A549 (cell line): ENCODE measurements around the gene PARD3B. TPM values are rescaled to one million over a fixed set of nuclear protein-coding genes. Genes with fewer than 3 reads are reported as not detected.

ENCODE experiments used
- ATAC-seq, 2 experiments: fragments of 200-7000 bp in 1 of 2; fragments of >200 bp in 1 of 2; cut with Nextera tagmentation in 1 of 2; cut with Tn5 transposase in 1 of 2; 3 replicates each; pipeline versions ENCODE4 v1.8.0 to v1.9.1; 2018 to 2020; ENCODE audit warnings: mild to moderate bottlenecking in 1 of 2, moderate library complexity in 1 of 2
- CTCF ChIA-PET: fragments of 300-600 bp; sonication (Branson Sonifier 250); formaldehyde crosslinking; extraction: SDS; loops from one replicate; lab custom pipeline; 2021; ENCODE audit warnings: antibody characterized with exemption, inconsistent platforms; lab: Yijun Ruan, JAX
- POLR2A ChIA-PET: fragments of 350-600 bp; formaldehyde crosslinking; extraction: SDS; loops from one replicate; lab custom pipeline; 2021; ENCODE audit warnings: antibody characterized with exemption, inconsistent platforms; lab: Yijun Ruan, JAX
- DNase-seq, 2 experiments: peaks; one replicate each; pipeline versions ENCODE4 v3.0.0 to v3.0.0-alpha.2; 2011 to 2016; ENCODE audit warnings: low read depth in 1 of 2, low spot score in 1 of 2
- FAIRE-seq: peaks from 2 replicates; lab custom pipeline; 2011; peaks lifted over from hg19 to GRCh38; lab: Jason Lieb, UNC
- H3K27ac ChIP-seq, 2 experiments: fragments of >200 bp; sonication (Bioruptor Twin); formaldehyde crosslinking; 3 replicates each; pipeline ENCODE4 v1.5.1; 2016 to 2017
- H3K4me1 ChIP-seq: fragments of >200 bp; sonication (Bioruptor Twin); formaldehyde crosslinking; 3 replicates; pipeline ENCODE4 v1.6.1; 2016
- H3K4me2 ChIP-seq: fragments of >200 bp; sonication (Bioruptor Twin); formaldehyde crosslinking; 3 replicates; pipeline ENCODE4 v1.6.1; 2016
- H3K4me3 ChIP-seq: fragments of >200 bp; sonication (Bioruptor Twin); formaldehyde crosslinking; 3 replicates; pipeline ENCODE4 v1.5.1; 2016
- H3K9me3 ChIP-seq: fragments of >200 bp; sonication (Bioruptor Twin); formaldehyde crosslinking; 3 replicates; pipeline ENCODE4 v1.6.1; 2016
- ATOH8 ChIP-seq: fragments of 250-450 bp; sonication (Bioruptor Pico); IDR thresholded peaks from 2 replicates; pipeline ENCODE4 v1.5.0; 2020; ENCODE audit warnings: low read depth, mild to moderate bottlenecking, moderate library complexity
- BCL3 ChIP-seq: fragments of >200 bp; sonication (Bioruptor Twin); formaldehyde crosslinking; IDR thresholded peaks from 3 replicates; pipeline ENCODE4 v1.6.1; 2016
- CBX2 ChIP-seq: fragments of 200-600 bp; sonication (generic); IDR thresholded peaks from 2 replicates; pipeline ENCODE4 v1.6.1; 2016; ENCODE audit warnings: low read depth, mild to moderate bottlenecking, borderline replicate concordance
- CBX8 ChIP-seq: fragments of 200-600 bp; sonication (generic); IDR thresholded peaks from 2 replicates; pipeline ENCODE4 v1.6.1; 2016
- CHD2 ChIP-seq: fragments of 150-350 bp; IDR thresholded peaks from 2 replicates; pipeline ENCODE4 v1.6.1; 2014; ENCODE audit warnings: low read length; ENCODE audit not compliant: partially characterized antibody
- EHMT2 ChIP-seq: fragments of 200-600 bp; sonication (generic); IDR thresholded peaks from 2 replicates; pipeline ENCODE4 v1.6.1; 2016; ENCODE audit warnings: antibody characterized with exemption, low read depth, mild to moderate bottlenecking, moderate library complexity
- FOSB ChIP-seq: fragments of 250-450 bp; sonication (Bioruptor Pico); IDR thresholded peaks from 2 replicates; pipeline ENCODE4 v1.5.0; 2020; ENCODE audit warnings: mild to moderate bottlenecking, moderate library complexity
- HDAC2 ChIP-seq: fragments of 200-600 bp; sonication (generic); IDR thresholded peaks from 2 replicates; pipeline ENCODE4 v1.6.1; 2016
- HOXB13 ChIP-seq: fragments of 250-450 bp; sonication (Bioruptor Pico); IDR thresholded peaks from 2 replicates; pipeline ENCODE4 v1.5.0; 2020; ENCODE audit warnings: low read depth, mild to moderate bottlenecking, moderate library complexity
- HOXB5 ChIP-seq: fragments of 250-450 bp; sonication (Bioruptor Pico); IDR thresholded peaks from 2 replicates; pipeline ENCODE4 v1.5.0; 2020; ENCODE audit warnings: mild to moderate bottlenecking, moderate library complexity
- JUNB ChIP-seq: fragments of >200 bp; sonication (Bioruptor Twin); formaldehyde crosslinking; IDR thresholded peaks from 2 replicates; pipeline ENCODE4 v1.6.1; 2016
- KDM5A ChIP-seq: fragments of 200-600 bp; sonication (generic); IDR thresholded peaks from 2 replicates; pipeline ENCODE4 v1.6.1; 2016; ENCODE audit warnings: antibody characterized with exemption, mild to moderate bottlenecking
- MAFK ChIP-seq: fragments of 450-650 bp; IDR thresholded peaks from 2 replicates; pipeline ENCODE4 v1.6.1; 2014; ENCODE audit not compliant: partially characterized antibody
- MAZ ChIP-seq: fragments of 150-350 bp; IDR thresholded peaks from 2 replicates; pipeline ENCODE4 v1.6.1; 2014; ENCODE audit warnings: antibody characterized with exemption, low read depth, low read length, borderline replicate concordance
- NR3C1 ChIP-seq: fragments of >200 bp; sonication (Bioruptor Twin); formaldehyde crosslinking; IDR thresholded peaks from 3 replicates; pipeline ENCODE4 v1.6.1; 2017
- PHF8 ChIP-seq: fragments of 200-600 bp; sonication (generic); IDR thresholded peaks from 2 replicates; pipeline ENCODE4 v1.6.1; 2016; ENCODE audit warnings: low read depth, mild to moderate bottlenecking, antibody characterized with exemption, moderate library complexity, borderline replicate concordance
- RAD21 ChIP-seq, 2 experiments: fragments of >200 bp in 1 of 2; sonication (Bioruptor Twin) in 1 of 2; formaldehyde crosslinking in 1 of 2; IDR thresholded peaks in 1 of 2; conservative IDR thresholded peaks in 1 of 2; 2 replicates in 1 of 2; 3 replicates in 1 of 2; pipeline ENCODE4 v1.6.1; 2012 to 2018; ENCODE audit warnings: inconsistent platforms in 1 of 2
- RFX5 ChIP-seq: fragments of 450-650 bp; IDR thresholded peaks from 2 replicates; pipeline ENCODE4 v1.7.1; 2014; ENCODE audit warnings: antibody characterized with exemption, mild to moderate bottlenecking, moderate library complexity
- RNF2 ChIP-seq: fragments of 200-600 bp; sonication (generic); IDR thresholded peaks from 2 replicates; pipeline ENCODE4 v1.6.1; 2016; ENCODE audit warnings: low read depth, mild to moderate bottlenecking, antibody characterized with exemption, moderate library complexity, borderline replicate concordance
- TP53 ChIP-seq: fragments of 250-450 bp; sonication (Bioruptor Pico); IDR thresholded peaks from 2 replicates; pipeline ENCODE4 v1.5.0; 2021; ENCODE audit warnings: mild to moderate bottlenecking, moderate library complexity
- ZFP36 ChIP-seq: fragments of 450-650 bp; IDR thresholded peaks from 2 replicates; pipeline ENCODE4 v1.6.1; 2014; ENCODE audit warnings: borderline replicate concordance; ENCODE audit not compliant: partially characterized antibody
- ZSCAN20 ChIP-seq: fragments of 250-450 bp; sonication (Bioruptor Pico); IDR thresholded peaks from 2 replicates; pipeline ENCODE4 v1.8.0; 2022; ENCODE audit warnings: mild to moderate bottlenecking, moderate library complexity
- WGBS: methylation state at CpG from one replicate; pipeline ENCODE4 v1.1.6; 2017; ENCODE audit errors: missing lambda C conversion rate; 5-methylcytosine and 5-hydroxymethylcytosine counted together
- polyA plus RNA-seq, 4 experiments: library from polyadenylated mRNA; depleted of rRNA in 3 of 4; stranded (reverse); fragments of >200 nt; fragmentation: RNase III in 1 of 4; extraction: RNeasy Plus Mini Kit Qiagen cat#74134 plus additional on column Dnase treatment in 1 of 4; gene quantifications; 2 replicates in 3 of 4; 3 replicates in 1 of 4; pipeline ENCODE4 v1.2.3, GENCODE V29; 2011 to 2017

PARD3B gene
- polyA plus RNA-seq, 2 of the 4 experiments (the other 2 are of a cell fraction) = 1.2 to 2.4 TPM

GRCh38 chr2:205366336-205367060 lies 821.2 kb downstream of the PARD3B start:
- FAIRE-seq = no peak
- WGBS = 43% methylated on average over 6 of the region's 6 CpGs

GRCh38 chr2:205367331-205367935 lies 822.2 kb downstream of the PARD3B start:
- FAIRE-seq (no peak), ATAC-seq (no peak), DNase-seq (no peak)
- Histone ChIP-seq H3K4me3 (no peak overlapping the region), H3K9me3 (no peaks in the 10 kb centered on the region), H3K4me2 (no peak overlapping the region), H3K4me1 (no peaks in the 10 kb centered on the region), H3K27ac (no peak overlapping the region)
- TF ChIP-seq PHF8 = no peak
- TF ChIP-seq CBX8 = no peak
- 85% methylated on average over 2 of the region's 2 CpGs for WGBS
- ChIA-PET POLR2A (no interaction called here), CTCF (no interaction called here)

More at GRCh38 chr2:205366336-205367060, 821.2 kb downstream of the PARD3B start:
- Histone ChIP-seq H3K9me3 (no peaks in the 10 kb centered on the region), H3K4me2 (no peak overlapping the region), H3K27ac (no peak overlapping the region), H3K4me3 (no peak overlapping the region), H3K4me1 (peaks cover 1% of the 10 kb centered on the region; the same call in 1 of the 3 replicates)
- ATAC-seq (no peak), DNase-seq (no peak)
- CTCF ChIA-PET = no interaction called here
- POLR2A ChIA-PET = no interaction called here
- TF ChIP-seq NR3C1 (no peak), RFX5 (no peak), EHMT2 (no peak), ZFP36 (no peak), HDAC2 (no peak), RNF2 (no peak), BCL3 (no peak), TP53 (CRISPR knock-in tag) (no peak), FOSB (CRISPR knock-in tag) (no peak), HOXB13 (CRISPR knock-in tag) (no peak), ATOH8 (CRISPR knock-in tag) (no peak), JUNB (no peak), HOXB5 (CRISPR knock-in tag) (no peak), KDM5A (no peak), MAFK (no peak), CHD2 (no peak)

- Histone ChIP-seq H3K9me3 (no peaks in the 10 kb centered on the region), H3K4me3 (no peak overlapping the region), H3K4me2 (no peak overlapping the region)
- DNase-seq (no peak), FAIRE-seq (no peak)
- WGBS = 7% methylated on average over 1 of the region's 1 CpG
- no peak for TF ChIP-seq CBX8
- TF ChIP-seq RAD21 (conservative IDR thresholded peaks at IDR 0.05 in 1 of 2, IDR thresholded peaks at IDR 0.05 in 1 of 2) = no peak
- no peak for TF ChIP-seq MAZ
- TF ChIP-seq CBX2 = no peak
- TF ChIP-seq ZSCAN20 = no peak
- TF ChIP-seq, all 56 proteins: peak for 0
- ChIA-PET CTCF (no interaction called here), POLR2A (no interaction called here)
- ATAC-seq = no peak
- no peaks in the 10 kb centered on the region for H3K4me1 ChIP-seq
- no peak overlapping the region for H3K27ac ChIP-seq
Observed at GRCh38 chr2:205369813-205370212, 824.5 kb downstream of the PARD3B start.
